ENCODE measurements around the gene INKA2. TPM values are rescaled to one million over a fixed set of nuclear protein-coding genes. Genes with fewer than 3 reads are reported as not detected.

INKA2 gene
- total RNA-seq, 2 experiments from 2014 or later = 1.9 to 3.2 TPM

GRCh38 chr1:111730706-111731105 lies 8.5 kb downstream of the INKA2 start:
- no peaks in the 10 kb centered on the region for H3K9me3 Mint-ChIP-seq
- H3K36me3 Mint-ChIP-seq (ENCODE audit: low read depth) = no peaks in the 10 kb centered on the region
- CTCF ChIA-PET = interaction anchor here (0.6 to 1.7 kb wide), 3 partner anchors 15 to 734 kb away, joined by 3 to 6 read pairs (median 3); no protein-coding TSS in a partner anchor
- H3K4me3 Mint-ChIP-seq = no peak overlapping the region
- no peak for DNase-seq
- H3K27ac Mint-ChIP-seq = no peak overlapping the region
- no peaks in the 10 kb centered on the region for H3K27me3 Mint-ChIP-seq (ENCODE audit: low read depth)
- H3K4me1 Mint-ChIP-seq (ENCODE audit: low read depth) = no peaks in the 10 kb centered on the region
- intact Hi-C loops (cut with micrococcal nuclease) = no loop called here

- H3K36me3 Mint-ChIP-seq (ENCODE audit: low read depth) = no peaks in the 10 kb centered on the region
- no peaks in the 10 kb centered on the region for H3K9me3 Mint-ChIP-seq
- H3K4me3 Mint-ChIP-seq = no peak overlapping the region
- no peaks in the 10 kb centered on the region for H3K4me1 Mint-ChIP-seq (ENCODE audit: low read depth)
- H3K27ac Mint-ChIP-seq = no peak overlapping the region
- intact Hi-C loops (cut with micrococcal nuclease) = no loop called here
- H3K27me3 Mint-ChIP-seq (ENCODE audit: low read depth) = no peaks in the 10 kb centered on the region
- CTCF ChIA-PET = interaction anchor here (0.7 kb wide), 1 partner anchor 16 kb away, joined by 3 read pairs; no protein-coding TSS in a partner anchor
- DNase-seq = no peak
These were observed 9.1 kb downstream of the INKA2 start for GRCh38 chr1:111729946-111730681.

- CTCF ChIA-PET = no interaction called here
- no peak for DNase-seq
These were observed 9.8 kb downstream of the INKA2 start for GRCh38 chr1:111729271-111729921.

GRCh38 chr1:111727056-111727455 lies 12.1 kb downstream of the INKA2 start:
- H3K27me3 Mint-ChIP-seq (ENCODE audit: low read depth) = no peaks in the 10 kb centered on the region
- intact Hi-C loops (cut with micrococcal nuclease) = no loop called here
- DNase-seq = no peak
- H3K4me1 Mint-ChIP-seq (ENCODE audit: low read depth) = peaks cover 9% of the 10 kb centered on the region
- H3K9me3 Mint-ChIP-seq = no peaks in the 10 kb centered on the region
- no peak overlapping the region for H3K27ac Mint-ChIP-seq
- no peaks in the 10 kb centered on the region for H3K36me3 Mint-ChIP-seq (ENCODE audit: low read depth)
- CTCF ChIA-PET = interaction anchor here (1.3 to 1.5 kb wide), 2 partner anchors 12 to 21 kb away, joined by 3 to 6 read pairs; no protein-coding TSS in a partner anchor
- H3K4me3 Mint-ChIP-seq = no peak overlapping the region

More at GRCh38 chr1:111729271-111729921, 9.8 kb downstream of the INKA2 start:
- Mint-ChIP-seq H3K4me3 (no peak overlapping the region), H3K9me3 (no peaks in the 10 kb centered on the region), H3K36me3 (ENCODE audit: low read depth) (no peaks in the 10 kb centered on the region), H3K4me1 (ENCODE audit: low read depth) (no peaks in the 10 kb centered on the region), H3K27me3 (ENCODE audit: low read depth) (no peaks in the 10 kb centered on the region), H3K27ac (no peak overlapping the region)
- intact Hi-C loops (cut with micrococcal nuclease) = no loop called here

GRCh38 chr1:111725192-111725591 lies 14.0 kb downstream of the INKA2 start:
- intact Hi-C loops (cut with micrococcal nuclease) = no loop called here

GRCh38 chr1:111723871-111724270 lies 15.3 kb downstream of the INKA2 start:
- no peak for DNase-seq
- Mint-ChIP-seq H3K4me3 (no peak overlapping the region), H3K27ac (no peak overlapping the region), H3K4me1 (ENCODE audit: low read depth) (peaks cover 9% of the 10 kb centered on the region), H3K36me3 (ENCODE audit: low read depth) (no peaks in the 10 kb centered on the region), H3K9me3 (no peaks in the 10 kb centered on the region), H3K27me3 (ENCODE audit: low read depth) (no peaks in the 10 kb centered on the region)
- CTCF ChIA-PET = interaction anchor here (0.9 kb wide), 1 partner anchor 9 kb away, joined by 4 read pairs; no protein-coding TSS in a partner anchor
- intact Hi-C loops (cut with micrococcal nuclease) = no loop called here

More at GRCh38 chr1:111725192-111725591, 14.0 kb downstream of the INKA2 start:
- no peak for DNase-seq
- Mint-ChIP-seq H3K4me3 (no peak overlapping the region), H3K4me1 (ENCODE audit: low read depth) (peaks cover 9% of the 10 kb centered on the region), H3K9me3 (no peaks in the 10 kb centered on the region), H3K27me3 (ENCODE audit: low read depth) (no peaks in the 10 kb centered on the region), H3K36me3 (ENCODE audit: low read depth) (no peaks in the 10 kb centered on the region), H3K27ac (no peak overlapping the region)
- CTCF ChIA-PET = no interaction called here

- Mint-ChIP-seq H3K9me3 (no peaks in the 10 kb centered on the region), H3K27ac (no peak overlapping the region), H3K36me3 (ENCODE audit: low read depth) (no peaks in the 10 kb centered on the region), H3K27me3 (ENCODE audit: low read depth) (no peaks in the 10 kb centered on the region), H3K4me3 (no peak overlapping the region), H3K4me1 (ENCODE audit: low read depth) (peaks cover 9% of the 10 kb centered on the region)
- CTCF ChIA-PET = interaction anchor here (0.9 kb wide), 1 partner anchor 9 kb away, joined by 4 read pairs; no protein-coding TSS in a partner anchor
- intact Hi-C loops (cut with micrococcal nuclease) = no loop called here
- DNase-seq = no peak
These were observed 15.9 kb downstream of the INKA2 start for GRCh38 chr1:111723091-111723806.

GRCh38 chr1:111720977-111721786 lies 18.0 kb downstream of the INKA2 start:
- Mint-ChIP-seq H3K9me3 (no peaks in the 10 kb centered on the region), H3K4me3 (no peak overlapping the region), H3K27me3 (ENCODE audit: low read depth) (no peaks in the 10 kb centered on the region), H3K27ac (no peak overlapping the region), H3K4me1 (ENCODE audit: low read depth) (peaks cover 11% of the 10 kb centered on the region), H3K36me3 (ENCODE audit: low read depth) (peaks cover 4% of the 10 kb centered on the region)
- no peak for DNase-seq
- CTCF ChIA-PET = interaction anchor here (1.3 kb wide), 1 partner anchor 16 kb away, joined by 3 read pairs; no protein-coding TSS in a partner anchor
- intact Hi-C loops (cut with micrococcal nuclease) = no loop called here

GRCh38 chr1:111720274-111720976 lies 18.8 kb downstream of the INKA2 start:
- no peak overlapping the region for H3K27ac Mint-ChIP-seq

GRCh38 chr1:111719674-111720132 lies 19.5 kb downstream of the INKA2 start:
- Mint-ChIP-seq H3K36me3 (ENCODE audit: low read depth) (peaks cover 5% of the 10 kb centered on the region), H3K27ac (no peak overlapping the region), H3K4me3 (no peak overlapping the region), H3K9me3 (no peaks in the 10 kb centered on the region), H3K27me3 (ENCODE audit: low read depth) (no peaks in the 10 kb centered on the region), H3K4me1 (ENCODE audit: low read depth) (peaks cover 11% of the 10 kb centered on the region)
- CTCF ChIA-PET = interaction anchor here (1.3 kb wide), 1 partner anchor 26 kb away, joined by 3 read pairs; no protein-coding TSS in a partner anchor
- DNase-seq = no peak
- intact Hi-C loops (cut with micrococcal nuclease) = no loop called here

More at GRCh38 chr1:111720274-111720976, 18.8 kb downstream of the INKA2 start:
- no peak overlapping the region for H3K4me3 Mint-ChIP-seq
- no peaks in the 10 kb centered on the region for H3K9me3 Mint-ChIP-seq
- no peaks in the 10 kb centered on the region for H3K27me3 Mint-ChIP-seq (ENCODE audit: low read depth)
- no peak for DNase-seq
- H3K4me1 Mint-ChIP-seq (ENCODE audit: low read depth) = peaks cover 11% of the 10 kb centered on the region
- peaks cover 4% of the 10 kb centered on the region for H3K36me3 Mint-ChIP-seq (ENCODE audit: low read depth)
- CTCF ChIA-PET = interaction anchor here (1.3 kb wide), 1 partner anchor 25 kb away, joined by 3 read pairs; no protein-coding TSS in a partner anchor
- intact Hi-C loops (cut with micrococcal nuclease) = no loop called here

- Mint-ChIP-seq H3K27ac (no peak overlapping the region), H3K4me1 (ENCODE audit: low read depth) (peaks cover 11% of the 10 kb centered on the region), H3K9me3 (no peaks in the 10 kb centered on the region), H3K36me3 (ENCODE audit: low read depth) (peaks cover 5% of the 10 kb centered on the region), H3K4me3 (no peak overlapping the region), H3K27me3 (ENCODE audit: low read depth) (no peaks in the 10 kb centered on the region)
- intact Hi-C loops (cut with micrococcal nuclease) = no loop called here
- DNase-seq = no peak
- CTCF ChIA-PET = interaction anchor here (1.1 to 1.3 kb wide), 2 partner anchors 25 to 26 kb away, joined by 3 to 5 read pairs; no protein-coding TSS in a partner anchor
These were observed 20.1 kb downstream of the INKA2 start for GRCh38 chr1:111719135-111719534.

Data from activated naive CD4-positive, alpha-beta T cell treated with anti-CD3 and anti-CD28 coated beads for 36 hours (primary cell).